DND-41 (cell line): ENCODE data around the gene DGKB.

ENCODE experiments used
- EZH2 ChIP-seq: IDR thresholded peaks from 3 replicates; pipeline ENCODE4 v1.6.1; 2012; ENCODE audit warnings: borderline replicate concordance, low read depth, mild to moderate bottlenecking, moderate library complexity, low read length, inconsistent platforms; ENCODE audit not compliant: severe bottlenecking
- TF ChIP-seq, protein P1 (sequence below): IDR thresholded peaks from 2 replicates; pipeline ENCODE4 v1.5.1; 2012; ENCODE audit warnings: borderline replicate concordance, low read length, moderate library complexity, mild to moderate bottlenecking; ENCODE audit not compliant: poor library complexity, severe bottlenecking; ENCODE audit errors: extremely low read depth

DNA sequence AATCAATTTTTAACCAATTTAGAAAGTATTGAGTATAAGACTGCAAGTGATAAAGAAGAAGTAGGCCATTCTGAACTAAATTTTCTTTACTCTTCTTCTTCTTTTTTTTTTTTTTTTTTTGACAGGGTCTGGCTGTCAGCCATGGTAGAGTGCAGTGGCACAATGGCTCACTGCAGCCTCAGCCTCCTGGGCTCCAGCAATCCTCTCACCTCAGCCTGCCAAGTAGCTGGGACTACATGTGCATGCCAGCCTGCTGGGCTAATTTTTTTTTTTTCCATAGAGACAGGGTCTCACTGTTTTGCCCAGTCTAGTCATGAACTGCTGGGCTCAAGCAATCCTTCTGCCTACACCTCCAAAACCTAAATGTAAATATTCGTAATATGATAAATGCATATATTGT lies 63.2 kb downstream of the DGKB start:
- TF ChIP-seq, protein P1, sequence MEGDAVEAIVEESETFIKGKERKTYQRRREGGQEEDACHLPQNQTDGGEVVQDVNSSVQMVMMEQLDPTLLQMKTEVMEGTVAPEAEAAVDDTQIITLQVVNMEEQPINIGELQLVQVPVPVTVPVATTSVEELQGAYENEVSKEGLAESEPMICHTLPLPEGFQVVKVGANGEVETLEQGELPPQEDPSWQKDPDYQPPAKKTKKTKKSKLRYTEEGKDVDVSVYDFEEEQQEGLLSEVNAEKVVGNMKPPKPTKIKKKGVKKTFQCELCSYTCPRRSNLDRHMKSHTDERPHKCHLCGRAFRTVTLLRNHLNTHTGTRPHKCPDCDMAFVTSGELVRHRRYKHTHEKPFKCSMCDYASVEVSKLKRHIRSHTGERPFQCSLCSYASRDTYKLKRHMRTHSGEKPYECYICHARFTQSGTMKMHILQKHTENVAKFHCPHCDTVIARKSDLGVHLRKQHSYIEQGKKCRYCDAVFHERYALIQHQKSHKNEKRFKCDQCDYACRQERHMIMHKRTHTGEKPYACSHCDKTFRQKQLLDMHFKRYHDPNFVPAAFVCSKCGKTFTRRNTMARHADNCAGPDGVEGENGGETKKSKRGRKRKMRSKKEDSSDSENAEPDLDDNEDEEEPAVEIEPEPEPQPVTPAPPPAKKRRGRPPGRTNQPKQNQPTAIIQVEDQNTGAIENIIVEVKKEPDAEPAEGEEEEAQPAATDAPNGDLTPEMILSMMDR, result no peak
- TF ChIP-seq EZH2, result no peak
